Progenitor cell of endocrine pancreas (in vitro differentiated cells): ENCODE data around the gene GNA15. TPM values are rescaled to one million over a fixed set of nuclear protein-coding genes. Genes with fewer than 3 reads are reported as not detected.

Experiments used
- DNase-seq: peaks from one replicate; pipeline ENCODE4 v3.0.0; 2021; ENCODE audit warnings: low spot score; ENCODE audit not compliant: unreplicated experiment
- H3K27ac Mint-ChIP-seq: 2 replicates; pipeline ENCODE4 v1.8.0; 2021; ENCODE audit warnings: mild to moderate bottlenecking, moderate library complexity, mixed read lengths
- H3K27me3 Mint-ChIP-seq: 2 replicates; pipeline ENCODE4 v1.8.0; 2021; ENCODE audit warnings: mixed read lengths
- H3K36me3 Mint-ChIP-seq: 2 replicates; pipeline ENCODE4 v1.8.0; 2022; ENCODE audit warnings: mixed read lengths; ENCODE audit not compliant: insufficient read depth
- H3K4me1 Mint-ChIP-seq: 2 replicates; pipeline ENCODE4 v1.8.0; 2021; ENCODE audit warnings: low read depth, mixed read lengths
- H3K4me3 Mint-ChIP-seq: 2 replicates; pipeline ENCODE4 v1.8.0; 2021; ENCODE audit warnings: low read depth, mild to moderate bottlenecking, moderate library complexity, mixed read lengths
- H3K9me3 Mint-ChIP-seq: 2 replicates; pipeline ENCODE4 v1.8.0; 2021; ENCODE audit warnings: low read depth, mixed read lengths
- total RNA-seq: library from RNA; stranded (reverse); gene quantifications from 2 replicates; pipeline ENCODE4 v1.2.1, GENCODE V29; 2021
- TF ChIP-seq, protein P1 (sequence below): fragments of 200-600 bp; sonication (generic); IDR thresholded peaks from one replicate; pipeline ENCODE4 v1.5.0; 2021; ENCODE audit warnings: antibody characterized with exemption, mild to moderate bottlenecking; ENCODE audit not compliant: unreplicated experiment

GNA15 gene
- total RNA-seq, 1 donor from 2014 or later: not detected

DNA sequence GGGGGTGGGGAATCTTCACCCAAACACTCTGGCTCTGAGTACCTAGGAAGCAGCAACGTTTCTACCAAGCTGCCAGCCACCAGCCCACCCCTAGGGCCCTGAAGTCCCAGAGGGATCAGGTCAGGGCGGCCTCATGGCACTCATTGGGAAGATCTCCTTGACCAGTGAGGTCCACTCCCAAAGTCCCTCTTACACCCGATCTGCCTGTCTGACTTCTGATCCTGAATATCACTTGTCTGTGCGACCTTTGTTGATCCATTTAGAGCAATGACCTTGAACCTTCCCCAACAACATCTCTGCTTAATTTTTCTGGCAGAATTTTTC, 2.1 kb upstream of the GNA15 start:
- H3K9me3 Mint-ChIP-seq: peaks cover 2% of the 10 kb centered on the region
- H3K4me3 Mint-ChIP-seq: no peak overlapping the region
- TF ChIP-seq, protein P1, sequence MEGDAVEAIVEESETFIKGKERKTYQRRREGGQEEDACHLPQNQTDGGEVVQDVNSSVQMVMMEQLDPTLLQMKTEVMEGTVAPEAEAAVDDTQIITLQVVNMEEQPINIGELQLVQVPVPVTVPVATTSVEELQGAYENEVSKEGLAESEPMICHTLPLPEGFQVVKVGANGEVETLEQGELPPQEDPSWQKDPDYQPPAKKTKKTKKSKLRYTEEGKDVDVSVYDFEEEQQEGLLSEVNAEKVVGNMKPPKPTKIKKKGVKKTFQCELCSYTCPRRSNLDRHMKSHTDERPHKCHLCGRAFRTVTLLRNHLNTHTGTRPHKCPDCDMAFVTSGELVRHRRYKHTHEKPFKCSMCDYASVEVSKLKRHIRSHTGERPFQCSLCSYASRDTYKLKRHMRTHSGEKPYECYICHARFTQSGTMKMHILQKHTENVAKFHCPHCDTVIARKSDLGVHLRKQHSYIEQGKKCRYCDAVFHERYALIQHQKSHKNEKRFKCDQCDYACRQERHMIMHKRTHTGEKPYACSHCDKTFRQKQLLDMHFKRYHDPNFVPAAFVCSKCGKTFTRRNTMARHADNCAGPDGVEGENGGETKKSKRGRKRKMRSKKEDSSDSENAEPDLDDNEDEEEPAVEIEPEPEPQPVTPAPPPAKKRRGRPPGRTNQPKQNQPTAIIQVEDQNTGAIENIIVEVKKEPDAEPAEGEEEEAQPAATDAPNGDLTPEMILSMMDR: no peak
- no peaks in the 10 kb centered on the region for H3K36me3 Mint-ChIP-seq
- no peaks in the 10 kb centered on the region for H3K27me3 Mint-ChIP-seq
- H3K4me1 Mint-ChIP-seq: no peaks in the 10 kb centered on the region
- no peak overlapping the region for H3K27ac Mint-ChIP-seq
- no peak for DNase-seq

DNA sequence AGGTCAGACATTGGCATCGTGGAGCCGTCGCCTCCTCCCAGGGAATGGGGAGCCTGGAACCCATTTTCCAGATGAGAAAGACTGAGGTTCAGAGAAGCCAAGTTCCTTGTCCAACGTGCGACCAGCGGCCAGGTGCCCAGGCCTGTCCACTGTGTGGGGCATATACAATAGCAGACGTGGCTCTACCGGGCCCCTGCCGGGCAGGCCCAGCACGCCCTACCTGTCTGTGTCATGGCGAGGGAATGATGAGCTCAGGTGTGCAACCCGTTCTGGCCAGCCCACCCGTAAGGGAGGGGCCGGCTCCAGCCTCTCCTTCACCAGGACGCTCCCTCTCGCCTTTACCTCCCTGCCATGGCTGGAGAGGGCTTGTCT, 837 bp downstream of the GNA15 start:
- Mint-ChIP-seq H3K27me3 (no peaks in the 10 kb centered on the region), H3K36me3 (no peaks in the 10 kb centered on the region), H3K9me3 (peaks cover 6% of the 10 kb centered on the region), H3K4me3 (no peak overlapping the region), H3K27ac (no peak overlapping the region), H3K4me1 (no peaks in the 10 kb centered on the region)
- TF ChIP-seq, protein P1: no peak
- DNase-seq: no peak

DNA sequence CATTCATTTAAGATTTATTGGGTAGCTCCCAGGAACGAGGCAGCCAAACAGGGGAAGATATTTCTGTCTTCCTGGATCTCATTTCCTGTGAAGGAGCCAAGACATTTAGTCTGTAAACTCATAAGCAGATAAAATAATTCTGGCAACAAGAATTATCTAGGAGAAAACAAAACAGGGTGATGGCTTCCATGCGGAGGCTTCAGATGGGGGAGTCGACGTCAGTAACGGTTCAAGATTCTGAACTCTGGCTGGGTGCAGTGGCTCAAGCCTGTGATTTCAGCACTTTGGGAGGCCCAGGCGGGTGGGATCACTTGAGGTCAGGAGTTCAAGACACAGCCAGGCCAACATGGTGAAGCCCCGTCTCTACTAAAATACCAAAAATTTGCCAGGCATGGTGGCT, 1.3 kb downstream of the GNA15 start:
- TF ChIP-seq, protein P1: no peak
- Mint-ChIP-seq H3K27ac (no peak overlapping the region), H3K4me3 (no peak overlapping the region), H3K9me3 (peaks cover 6% of the 10 kb centered on the region), H3K4me1 (no peaks in the 10 kb centered on the region), H3K36me3 (no peaks in the 10 kb centered on the region), H3K27me3 (no peaks in the 10 kb centered on the region)
- DNase-seq: no peak

DNA sequence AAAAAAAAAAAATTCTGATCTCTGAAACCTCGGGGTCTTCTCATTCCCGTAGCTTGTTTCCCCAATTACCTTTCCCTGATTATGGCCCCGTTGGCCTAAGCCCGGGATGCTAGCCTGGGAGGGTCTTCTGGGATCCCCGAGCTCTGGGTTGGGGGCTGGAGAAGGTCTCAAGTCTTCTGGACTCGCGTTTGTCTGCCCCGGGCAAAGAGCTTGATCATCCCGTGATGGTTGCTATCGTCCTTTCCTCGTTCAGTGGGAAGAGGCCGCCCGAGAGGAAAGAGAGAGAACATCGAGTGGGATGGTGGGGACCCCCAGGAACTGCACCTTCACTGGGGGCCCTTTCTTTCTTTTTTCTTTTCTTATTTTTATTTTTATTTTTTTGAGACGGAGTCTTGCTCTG, 2.4 kb downstream of the GNA15 start:
- Mint-ChIP-seq H3K36me3 (no peaks in the 10 kb centered on the region), H3K27ac (no peak overlapping the region), H3K4me1 (no peaks in the 10 kb centered on the region), H3K4me3 (no peak overlapping the region), H3K27me3 (no peaks in the 10 kb centered on the region), H3K9me3 (peaks cover 6% of the 10 kb centered on the region)
- DNase-seq: no peak
- TF ChIP-seq, protein P1: no peak

DNA sequence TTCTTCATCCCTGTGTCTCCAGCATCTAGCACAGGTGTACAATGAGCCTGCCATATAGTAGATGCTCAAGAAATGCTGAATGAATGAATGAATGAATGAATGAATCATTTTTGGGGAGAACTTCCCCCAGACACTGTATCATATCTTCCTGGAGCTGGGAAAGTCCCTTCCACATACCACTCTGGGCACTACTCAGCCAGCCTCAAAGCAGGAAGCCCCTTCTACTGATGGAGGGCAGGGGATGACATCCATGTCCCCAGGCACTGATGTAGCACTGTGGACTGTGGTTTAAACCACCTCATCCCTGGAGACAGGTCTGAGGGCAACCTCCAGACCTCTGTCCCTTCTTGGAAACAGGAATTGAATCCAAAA, 4.8 kb downstream of the GNA15 start:
- Mint-ChIP-seq H3K4me1 (no peaks in the 10 kb centered on the region), H3K4me3 (no peak overlapping the region), H3K9me3 (peaks cover 6% of the 10 kb centered on the region), H3K36me3 (no peaks in the 10 kb centered on the region), H3K27me3 (no peaks in the 10 kb centered on the region), H3K27ac (no peak overlapping the region)
- DNase-seq: no peak
- TF ChIP-seq, protein P1: no peak
